ENCODE data around the gene DNAH8.

Gene DNAH8

GRCh38 chr6:39078695-39079094 lies 363.6 kb downstream of the DNAH8 start:
- DNase-seq, result no peak

DNA sequence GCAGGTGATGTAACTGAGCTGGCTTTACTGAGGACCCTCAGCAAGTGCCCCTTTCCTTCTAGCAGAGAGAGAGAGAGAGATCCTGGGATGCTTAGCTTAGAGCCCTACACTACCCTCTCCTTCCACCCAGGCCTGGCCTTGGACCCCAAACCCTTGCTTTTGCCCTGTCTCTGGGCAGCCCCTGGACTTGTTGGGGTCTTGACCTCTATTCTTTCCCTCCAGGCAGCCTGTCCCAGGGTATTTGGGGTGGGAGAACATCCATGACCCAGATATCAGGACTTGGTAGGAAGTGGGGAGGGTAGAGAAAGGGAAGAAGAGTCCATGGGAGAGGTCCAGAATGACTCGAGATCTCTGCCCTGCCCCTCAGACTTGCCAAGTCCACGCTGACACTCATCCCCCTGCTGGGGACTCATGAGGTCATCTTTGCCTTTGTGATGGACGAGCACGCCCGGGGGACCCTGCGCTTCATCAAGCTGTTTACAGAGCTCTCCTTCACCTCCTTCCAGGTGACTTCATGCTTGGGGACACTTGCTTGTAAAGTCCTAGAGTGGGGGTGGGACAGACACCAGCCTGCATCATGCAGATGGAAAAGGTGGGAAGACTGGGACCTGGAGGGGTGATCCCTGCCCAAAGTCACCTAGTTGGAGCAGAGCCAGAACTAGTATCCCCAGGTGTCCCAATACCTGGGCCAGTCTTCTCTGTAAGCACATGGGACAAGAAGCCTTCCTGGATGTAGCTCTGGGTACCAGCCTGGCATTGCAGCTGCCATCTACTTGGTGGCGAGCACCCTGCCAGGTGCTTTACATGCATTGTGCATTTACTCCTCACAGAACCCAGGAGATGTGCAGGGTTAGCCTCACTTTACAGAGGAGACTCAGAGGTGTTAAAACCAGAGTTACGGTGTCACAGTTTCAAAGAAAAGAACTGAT lies 364.4 kb downstream of the DNAH8 start:
- no peak for DNase-seq
